OCI-LY1 (cell line): ENCODE results near the gene USP9Y.

Experiments used
- EZH2 ChIP-seq: fragments of 200-600 bp; sonication (generic), shearing (Covaris generic); IDR thresholded peaks from 2 replicates; pipeline ENCODE4 v1.8.0; 2017; ENCODE audit warnings: borderline replicate concordance, mixed run types, mild to moderate bottlenecking, antibody characterized with exemption, low read length, moderate library complexity, mixed read lengths
- TF ChIP-seq, protein P1 (sequence below): fragments of 200-600 bp; sonication (generic), shearing (Covaris generic); IDR thresholded peaks from 2 replicates; pipeline ENCODE4 v1.5.1; 2017; ENCODE audit warnings: mild to moderate bottlenecking, antibody characterized with exemption, low read length, moderate library complexity, mixed read lengths

DNA sequence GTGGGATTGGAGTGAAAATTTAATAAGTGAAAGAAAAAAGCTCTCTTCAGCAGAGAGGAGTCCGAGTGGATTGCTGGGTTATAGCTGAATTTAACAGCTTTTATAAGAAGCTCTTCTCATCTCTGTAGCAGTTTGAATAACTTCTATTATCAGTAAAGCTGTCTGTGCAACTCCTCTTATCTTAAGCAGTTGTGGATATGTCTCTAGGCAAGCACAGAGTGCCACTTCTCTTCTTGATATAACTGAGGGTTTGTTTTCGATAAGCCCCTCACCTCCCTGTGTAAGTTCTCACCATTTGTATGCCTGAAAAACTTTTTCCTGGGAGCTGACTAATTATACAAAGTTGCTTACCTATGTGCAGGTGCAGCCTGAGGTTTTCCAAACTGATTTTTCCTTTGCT is 43.1 kb downstream of the USP9Y start:
- TF ChIP-seq, protein P1, sequence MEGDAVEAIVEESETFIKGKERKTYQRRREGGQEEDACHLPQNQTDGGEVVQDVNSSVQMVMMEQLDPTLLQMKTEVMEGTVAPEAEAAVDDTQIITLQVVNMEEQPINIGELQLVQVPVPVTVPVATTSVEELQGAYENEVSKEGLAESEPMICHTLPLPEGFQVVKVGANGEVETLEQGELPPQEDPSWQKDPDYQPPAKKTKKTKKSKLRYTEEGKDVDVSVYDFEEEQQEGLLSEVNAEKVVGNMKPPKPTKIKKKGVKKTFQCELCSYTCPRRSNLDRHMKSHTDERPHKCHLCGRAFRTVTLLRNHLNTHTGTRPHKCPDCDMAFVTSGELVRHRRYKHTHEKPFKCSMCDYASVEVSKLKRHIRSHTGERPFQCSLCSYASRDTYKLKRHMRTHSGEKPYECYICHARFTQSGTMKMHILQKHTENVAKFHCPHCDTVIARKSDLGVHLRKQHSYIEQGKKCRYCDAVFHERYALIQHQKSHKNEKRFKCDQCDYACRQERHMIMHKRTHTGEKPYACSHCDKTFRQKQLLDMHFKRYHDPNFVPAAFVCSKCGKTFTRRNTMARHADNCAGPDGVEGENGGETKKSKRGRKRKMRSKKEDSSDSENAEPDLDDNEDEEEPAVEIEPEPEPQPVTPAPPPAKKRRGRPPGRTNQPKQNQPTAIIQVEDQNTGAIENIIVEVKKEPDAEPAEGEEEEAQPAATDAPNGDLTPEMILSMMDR: no peak
- TF ChIP-seq EZH2: no peak
